ENCODE measurements around the gene DPP10.

The DPP10 gene

GRCh38 chr2:115297056-115297455 is 854.6 kb downstream of the DPP10 start:
- H3K4me3 ChIP-seq (ENCODE audit: control insufficient read depth, low read depth, low read length) = no peak overlapping the region
- no peak for DNase-seq (ENCODE audit: low read depth)
- no peak for TF ChIP-seq CTCF (conservative IDR thresholded peaks at IDR 0.05; ENCODE audit: control insufficient read depth, insufficient read depth, low read depth, low read length)

DNA sequence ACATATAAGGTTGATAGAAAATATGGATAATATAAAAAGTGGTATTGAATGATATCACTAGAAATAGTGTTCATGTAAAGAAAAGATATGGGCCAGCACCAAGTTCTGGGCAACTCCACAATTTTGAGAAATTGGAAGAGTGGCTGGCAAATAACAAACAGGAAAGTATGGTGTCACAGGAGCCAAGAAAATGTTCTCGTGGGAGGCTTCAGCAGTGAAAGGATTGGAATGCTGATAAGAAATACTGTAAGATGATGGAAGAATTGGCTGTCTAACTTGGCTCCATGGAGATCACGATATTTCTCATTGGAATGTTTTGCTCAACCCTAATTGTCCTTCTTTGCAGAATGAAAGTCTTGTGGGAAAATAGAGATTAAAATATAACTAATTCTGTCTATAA is 856.8 kb downstream of the DPP10 start:
- TF ChIP-seq CTCF (conservative IDR thresholded peaks at IDR 0.05; ENCODE audit: control insufficient read depth, insufficient read depth, low read depth, low read length) = no peak
- H3K4me3 ChIP-seq (ENCODE audit: control insufficient read depth, low read depth, low read length) = no peak overlapping the region
- DNase-seq (ENCODE audit: low read depth) = no peak

DNA sequence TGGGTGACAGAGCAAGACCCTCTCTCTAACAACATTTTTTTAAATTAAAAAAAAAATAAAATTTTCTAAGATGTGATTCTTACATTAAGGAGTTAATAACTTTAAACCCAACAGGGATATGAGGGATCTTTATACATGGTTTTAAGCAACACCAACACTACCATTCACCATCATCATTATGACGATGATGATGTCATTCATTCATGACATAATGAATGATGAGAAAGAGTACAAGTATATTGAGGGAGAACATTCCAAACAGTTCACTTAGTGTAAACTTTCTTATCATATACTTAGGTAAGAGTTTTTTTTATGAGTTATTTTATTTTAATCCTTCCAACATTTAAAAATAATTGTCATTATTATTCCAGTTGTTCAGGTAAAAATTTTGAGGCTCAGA is 863.3 kb downstream of the DPP10 start:
- H3K4me3 ChIP-seq (ENCODE audit: control insufficient read depth, low read depth, low read length) = no peak overlapping the region
- DNase-seq (ENCODE audit: low read depth) = no peak
- TF ChIP-seq CTCF (conservative IDR thresholded peaks at IDR 0.05; ENCODE audit: control insufficient read depth, insufficient read depth, low read depth, low read length) = no peak

DNA sequence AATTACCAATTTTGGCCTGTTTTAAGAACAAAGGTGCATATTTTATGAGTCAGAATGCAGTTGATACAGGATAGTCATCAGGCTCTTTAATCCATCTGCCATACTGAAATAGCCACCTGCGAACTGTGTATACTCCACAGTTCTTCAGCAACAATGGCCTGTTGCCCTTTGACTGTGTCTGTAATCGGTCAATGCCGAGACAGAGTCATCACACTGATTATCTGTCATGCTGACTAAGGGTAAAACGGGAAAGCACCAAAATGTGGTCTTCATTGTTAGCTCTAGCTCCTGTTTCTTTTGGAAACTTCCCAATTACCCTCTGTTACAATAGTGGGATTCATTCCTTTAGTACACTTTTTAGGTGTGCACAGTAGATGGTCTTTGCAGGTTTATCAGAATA is 871.7 kb downstream of the DPP10 start:
- TF ChIP-seq CTCF (conservative IDR thresholded peaks at IDR 0.05; ENCODE audit: control insufficient read depth, insufficient read depth, low read depth, low read length) = no peak
- no peak for DNase-seq (ENCODE audit: low read depth)
- no peak overlapping the region for H3K4me3 ChIP-seq (ENCODE audit: control insufficient read depth, low read depth, low read length)

- no peak for DNase-seq (ENCODE audit: low read depth)
- no peak for TF ChIP-seq CTCF (conservative IDR thresholded peaks at IDR 0.05; ENCODE audit: control insufficient read depth, insufficient read depth, low read depth, low read length)
- H3K4me3 ChIP-seq (ENCODE audit: control insufficient read depth, low read depth, low read length) = no peak overlapping the region
Observed at GRCh38 chr2:115327061-115327460, 884.6 kb downstream of the DPP10 start.

DNA sequence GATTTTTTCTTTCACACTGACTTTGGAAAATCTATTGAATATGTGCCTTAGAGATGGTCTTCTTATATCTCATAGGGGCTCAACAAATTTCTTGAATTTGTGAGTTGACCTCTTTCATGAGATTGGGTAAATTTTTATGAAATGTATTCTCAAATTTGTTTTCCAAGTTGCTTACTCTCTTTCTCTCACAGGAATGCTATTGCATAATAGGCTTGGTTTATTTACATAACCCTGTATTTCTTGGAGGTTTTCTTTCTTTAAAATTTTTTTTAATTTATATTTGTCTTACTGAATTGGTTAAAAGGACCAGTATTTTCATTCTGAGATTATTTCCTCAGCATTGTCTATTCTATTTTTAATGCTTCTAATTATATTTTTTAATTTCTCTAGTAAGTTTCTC is 917.1 kb downstream of the DPP10 start:
- no peak for TF ChIP-seq CTCF (conservative IDR thresholded peaks at IDR 0.05; ENCODE audit: control insufficient read depth, insufficient read depth, low read depth, low read length)
- H3K4me3 ChIP-seq (ENCODE audit: control insufficient read depth, low read depth, low read length) = no peak overlapping the region

DNA sequence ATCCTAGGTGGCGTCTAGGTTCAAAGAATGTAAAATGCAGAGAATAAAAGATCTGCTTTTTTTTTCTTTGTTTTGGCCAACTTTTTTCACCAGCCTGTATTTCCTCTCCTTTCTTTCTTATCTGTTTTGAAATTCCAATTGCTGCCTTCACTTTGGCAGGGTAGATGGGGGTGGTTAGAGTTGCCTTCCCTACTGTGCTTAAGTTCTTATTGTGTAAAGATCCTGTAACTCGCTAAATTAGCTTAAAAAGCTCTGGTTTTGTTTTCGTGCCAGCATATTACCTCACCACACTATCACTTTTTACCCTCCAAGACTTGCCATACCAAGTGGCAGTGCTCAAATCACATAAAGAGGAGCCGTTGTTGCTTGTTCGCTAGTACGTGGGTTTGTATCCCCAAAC is 921.7 kb downstream of the DPP10 start:
- DNase-seq (ENCODE audit: low read depth) = no peak
- no peak overlapping the region for H3K4me3 ChIP-seq (ENCODE audit: control insufficient read depth, low read depth, low read length)
- TF ChIP-seq CTCF (conservative IDR thresholded peaks at IDR 0.05; ENCODE audit: control insufficient read depth, insufficient read depth, low read depth, low read length) = no peak

More for the DNA sequence above, 917.1 kb downstream of the DPP10 start:
- no peak for DNase-seq (ENCODE audit: low read depth)

Measured in fibroblast of mammary gland (primary cell).